ENCODE results near the gene TMEM184B.

GRCh38 chr22:38247713-38248112, 25.1 kb downstream of the TMEM184B start:
- no peak for TF ChIP-seq CTCF (IDR thresholded peaks at IDR 0.05)
- no peak for TF ChIP-seq EZH2 (IDR thresholded peaks at IDR 0.05)
- TF ChIP-seq EZH2phosphoT487 (IDR thresholded peaks at IDR 0.05), result no peak
